HepG2 (cell line): ENCODE measurements around the gene SUPT4H1. TPM values are rescaled to one million over a fixed set of nuclear protein-coding genes. Genes with fewer than 3 reads are reported as not detected.

ENCODE experiments used
- BORCS8-MEF2B ChIP-seq: sonication (generic); formaldehyde crosslinking; IDR thresholded peaks from 2 replicates; pipeline ENCODE4 v1.8.0; 2022; ENCODE audit warnings: mild to moderate bottlenecking, missing genetic modification reagents
- CEBPB ChIP-seq: IDR thresholded peaks from 2 replicates; pipeline ENCODE4 v1.6.1; 2011; ENCODE audit warnings: low read depth, low read length, improper control_type of control experiment, borderline replicate concordance
- EED ChIP-seq: sonication (generic); formaldehyde crosslinking; IDR thresholded peaks from 2 replicates; pipeline ENCODE4 v1.5.0; 2020; ENCODE audit warnings: mild to moderate bottlenecking, missing genetic modification reagents
- MAFG ChIP-seq: sonication (generic); formaldehyde crosslinking; IDR thresholded peaks from 2 replicates; pipeline ENCODE4 v1.5.1; 2020; ENCODE audit warnings: mild to moderate bottlenecking, missing genetic modification reagents
- MBD4 ChIP-seq: IDR thresholded peaks from 2 replicates; pipeline ENCODE4 v1.6.1; 2012; ENCODE audit warnings: low read length, inconsistent platforms, borderline replicate concordance
- RBM22 ChIP-seq: fragments of 200-400 bp; formaldehyde crosslinking; optimal IDR thresholded peaks from 2 replicates; pipeline ENCODE3; 2017; ENCODE audit warnings: mild to moderate bottlenecking, low read length, moderate library complexity
- TARDBP ChIP-seq: sonication (generic); formaldehyde crosslinking; IDR thresholded peaks from 2 replicates; pipeline ENCODE4 v1.8.0; 2022; ENCODE audit warnings: mild to moderate bottlenecking, missing genetic modification reagents
- TGIF2 ChIP-seq: IDR thresholded peaks from 2 replicates; pipeline ENCODE4 v1.6.1; 2016; ENCODE audit warnings: control low read depth, missing compliant biosample characterization
- ZNF616 ChIP-seq: sonication (generic); formaldehyde crosslinking; IDR thresholded peaks from 2 replicates; pipeline ENCODE4 v1.5.0; 2020; ENCODE audit warnings: low read depth, mild to moderate bottlenecking, missing genetic modification reagents
- polyA plus RNA-seq, 8 experiments: library from polyadenylated mRNA; depleted of rRNA in 3 of 8; stranded (reverse) in 7 of 8; unstranded in 1 of 8; fragments of >200 nt; fragmentation: Illumina TruSeq in 4 of 8; extraction: Trizol in 4 of 8; gene quantifications; 2 replicates each; pipeline versions ENCODE4 v1.2.1 to v1.2.3, GENCODE V29; 2011 to 2016; ENCODE audit warnings: low read depth in 4 of 8, missing spikeins in 1 of 8, mixed read lengths in 1 of 8; ENCODE audit not compliant: insufficient read depth in 1 of 8
- total RNA-seq, 5 experiments: library from RNA; depleted of rRNA; stranded (reverse); fragments of >200 nt; fragmentation: Illumina TruSeq; extraction: Trizol; gene quantifications; 2 replicates each; pipeline ENCODE4 v1.2.3, GENCODE V29; 2016; ENCODE audit warnings: low read depth in 1 of 5
- TF ChIP-seq, protein P1 (sequence below): sonication (generic); formaldehyde crosslinking; IDR thresholded peaks from 2 replicates; pipeline ENCODE4 v1.4.0; 2020; ENCODE audit warnings: mild to moderate bottlenecking, missing genetic modification reagents
- TF ChIP-seq, protein P2 (sequence below): IDR thresholded peaks from 2 replicates; pipeline ENCODE4 v1.4.0; 2020; ENCODE audit warnings: mild to moderate bottlenecking, missing genetic modification reagents
- TF ChIP-seq, protein P3 (sequence below): sonication (generic); formaldehyde crosslinking; IDR thresholded peaks from 2 replicates; pipeline ENCODE4 v1.8.0; 2023; ENCODE audit warnings: mild to moderate bottlenecking, missing genetic modification reagents
- TF ChIP-seq, protein P4 (sequence below): sonication (generic); formaldehyde crosslinking; IDR thresholded peaks from 2 replicates; pipeline ENCODE4 v1.4.0; 2020; ENCODE audit warnings: missing genetic modification reagents

Gene SUPT4H1
- total and polyA plus RNA-seq, 2 of the 13 experiments (the other 11 are each of a cell fraction or from before 2014, with no cell fraction given), result 155 to 244 TPM

DNA sequence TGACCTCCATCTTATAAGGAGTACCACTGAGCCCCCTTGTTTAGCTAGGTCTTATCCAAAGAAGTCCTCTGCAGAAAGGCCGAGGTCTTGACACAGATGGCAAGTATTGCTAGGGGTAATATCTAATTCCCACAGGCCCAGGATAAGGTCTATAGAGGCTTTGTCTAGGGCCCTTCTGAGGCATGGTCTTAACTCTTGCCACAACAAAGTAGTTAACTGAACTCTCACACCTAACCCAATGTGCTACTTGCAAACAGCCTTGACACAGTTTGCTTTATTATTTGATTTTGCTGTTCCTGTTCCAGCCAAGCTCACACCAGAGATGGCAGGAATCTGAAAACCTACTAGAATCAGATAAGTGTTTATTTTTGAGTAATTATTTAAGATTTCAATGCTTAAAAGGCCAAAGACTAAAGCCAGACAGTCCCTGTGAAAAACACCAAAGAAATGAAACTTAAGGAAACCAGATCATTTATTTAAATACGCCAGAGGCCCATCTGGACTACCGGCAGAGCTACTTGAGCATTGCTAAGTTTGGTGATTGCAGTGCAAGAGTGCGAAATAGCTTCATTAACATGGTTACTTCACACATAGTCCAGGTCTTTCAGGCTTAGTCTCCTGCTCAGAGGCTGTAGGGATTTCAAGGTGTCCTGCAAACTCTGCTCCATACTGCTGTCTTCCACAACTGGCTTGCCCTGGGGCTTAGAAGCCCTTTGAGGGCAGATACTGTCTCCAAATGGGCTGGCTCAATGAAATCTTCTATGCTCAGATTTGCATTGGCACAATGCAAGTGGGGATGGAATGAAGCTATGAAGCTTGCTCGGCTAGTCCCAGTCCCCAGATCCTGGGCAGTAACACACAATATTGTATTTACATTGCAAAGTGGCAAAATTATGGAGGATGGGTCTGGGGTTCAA is 28.5 kb upstream of the SUPT4H1 start (continued):
- TF ChIP-seq TARDBP (CRISPR knock-in tag) (peak; percentile 61; the same call in 1 of the 2 replicates), MBD4 (0 out of 2 replicates have a peak, but pooled peaks have one; percentile 14), EED (no peak), BORCS8-MEF2B (CRISPR knock-in tag) (no peak), CEBPB (no peak), ZNF616 (no peak), MAFG (CRISPR knock-in tag) (no peak), TGIF2 (0 out of 2 replicates have a peak, but pooled peaks have one; percentile 45), RBM22 (peak; percentile 69)
- TF ChIP-seq, protein P1, sequence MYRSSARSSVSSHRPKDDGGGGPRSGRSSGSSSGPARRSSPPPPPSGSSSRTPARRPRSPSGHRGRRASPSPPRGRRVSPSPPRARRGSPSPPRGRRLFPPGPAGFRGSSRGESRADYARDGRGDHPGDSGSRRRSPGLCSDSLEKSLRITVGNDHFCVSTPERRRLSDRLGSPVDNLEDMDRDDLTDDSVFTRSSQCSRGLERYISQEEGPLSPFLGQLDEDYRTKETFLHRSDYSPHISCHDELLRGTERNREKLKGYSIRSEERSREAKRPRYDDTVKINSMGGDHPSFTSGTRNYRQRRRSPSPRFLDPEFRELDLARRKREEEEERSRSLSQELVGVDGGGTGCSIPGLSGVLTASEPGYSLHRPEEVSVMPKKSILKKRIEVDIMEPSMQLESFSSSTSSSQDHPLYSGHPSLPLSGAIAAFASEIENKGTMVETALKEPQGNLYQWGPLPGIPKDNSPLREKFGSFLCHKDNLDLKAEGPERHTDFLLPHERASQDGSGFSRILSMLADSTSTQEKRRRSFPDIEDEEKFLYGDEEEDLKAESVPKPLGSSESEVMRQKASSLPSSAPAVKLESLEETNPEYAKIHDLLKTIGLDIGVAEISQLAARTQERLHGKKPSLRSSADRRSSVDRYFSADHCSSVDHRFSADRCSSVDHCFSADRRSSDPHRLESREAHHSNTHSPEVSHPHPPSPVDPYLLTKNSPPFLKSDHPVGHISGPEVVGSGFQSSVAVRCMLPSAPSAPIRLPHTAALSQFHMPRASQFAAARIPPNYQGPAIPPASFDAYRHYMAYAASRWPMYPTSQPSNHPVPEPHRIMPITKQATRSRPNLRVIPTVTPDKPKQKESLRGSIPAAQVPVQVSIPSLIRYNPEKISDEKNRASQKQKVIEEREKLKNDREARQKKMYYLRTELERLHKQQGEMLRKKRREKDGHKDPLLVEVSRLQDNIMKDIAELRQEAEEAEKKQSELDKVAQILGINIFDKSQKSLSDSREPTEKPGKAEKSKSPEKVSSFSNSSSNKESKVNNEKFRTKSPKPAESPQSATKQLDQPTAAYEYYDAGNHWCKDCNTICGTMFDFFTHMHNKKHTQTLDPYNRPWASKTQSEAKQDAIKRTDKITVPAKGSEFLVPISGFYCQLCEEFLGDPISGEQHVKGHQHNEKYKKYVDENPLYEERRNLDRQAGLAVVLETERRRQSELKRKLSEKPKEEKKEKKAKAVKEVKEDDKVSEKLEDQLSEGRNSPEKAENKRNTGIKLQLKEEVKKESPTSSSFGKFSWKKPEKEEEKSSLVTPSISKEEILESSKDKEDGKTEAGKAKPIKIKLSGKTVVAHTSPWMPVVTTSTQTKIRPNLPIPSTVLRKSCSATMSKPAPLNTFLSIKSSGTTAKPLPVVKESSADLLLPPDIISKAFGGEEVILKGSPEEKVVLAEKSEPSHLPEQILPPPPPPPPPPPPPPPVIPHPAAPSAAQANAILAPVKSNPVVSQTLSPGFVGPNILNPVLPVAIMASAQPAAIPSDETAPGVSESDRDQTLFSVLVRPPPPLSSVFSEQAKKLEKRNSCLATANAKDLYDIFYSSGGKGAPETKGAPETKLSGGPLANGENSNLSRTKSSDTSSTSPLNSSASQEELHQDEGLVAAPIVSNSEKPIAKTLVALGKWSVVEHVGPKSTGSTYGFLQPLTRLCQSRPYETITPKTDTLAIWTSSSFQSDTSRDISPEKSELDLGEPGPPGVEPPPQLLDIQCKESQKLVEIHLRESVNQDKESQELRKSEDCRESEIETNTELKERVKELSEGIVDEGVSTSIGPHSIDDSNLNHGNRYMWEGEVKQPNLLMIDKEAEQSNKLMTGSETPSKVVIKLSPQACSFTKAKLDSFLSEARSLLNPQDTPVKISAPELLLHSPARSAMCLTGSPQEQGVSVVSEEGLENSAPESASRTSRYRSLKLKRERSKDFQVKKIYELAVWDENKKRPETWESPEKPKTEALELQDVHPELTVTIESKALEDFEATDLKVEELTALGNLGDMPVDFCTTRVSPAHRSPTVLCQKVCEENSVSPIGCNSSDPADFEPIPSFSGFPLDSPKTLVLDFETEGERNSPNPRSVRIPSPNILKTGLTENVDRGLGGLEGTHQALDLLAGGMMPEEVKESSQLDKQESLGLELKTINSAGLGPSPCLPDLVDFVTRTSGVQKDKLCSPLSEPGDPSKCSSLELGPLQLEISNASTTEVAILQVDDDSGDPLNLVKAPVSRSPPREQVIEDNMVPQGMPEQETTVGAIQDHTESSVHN (CRISPR knock-in tag), result no peak
- TF ChIP-seq, protein P2, sequence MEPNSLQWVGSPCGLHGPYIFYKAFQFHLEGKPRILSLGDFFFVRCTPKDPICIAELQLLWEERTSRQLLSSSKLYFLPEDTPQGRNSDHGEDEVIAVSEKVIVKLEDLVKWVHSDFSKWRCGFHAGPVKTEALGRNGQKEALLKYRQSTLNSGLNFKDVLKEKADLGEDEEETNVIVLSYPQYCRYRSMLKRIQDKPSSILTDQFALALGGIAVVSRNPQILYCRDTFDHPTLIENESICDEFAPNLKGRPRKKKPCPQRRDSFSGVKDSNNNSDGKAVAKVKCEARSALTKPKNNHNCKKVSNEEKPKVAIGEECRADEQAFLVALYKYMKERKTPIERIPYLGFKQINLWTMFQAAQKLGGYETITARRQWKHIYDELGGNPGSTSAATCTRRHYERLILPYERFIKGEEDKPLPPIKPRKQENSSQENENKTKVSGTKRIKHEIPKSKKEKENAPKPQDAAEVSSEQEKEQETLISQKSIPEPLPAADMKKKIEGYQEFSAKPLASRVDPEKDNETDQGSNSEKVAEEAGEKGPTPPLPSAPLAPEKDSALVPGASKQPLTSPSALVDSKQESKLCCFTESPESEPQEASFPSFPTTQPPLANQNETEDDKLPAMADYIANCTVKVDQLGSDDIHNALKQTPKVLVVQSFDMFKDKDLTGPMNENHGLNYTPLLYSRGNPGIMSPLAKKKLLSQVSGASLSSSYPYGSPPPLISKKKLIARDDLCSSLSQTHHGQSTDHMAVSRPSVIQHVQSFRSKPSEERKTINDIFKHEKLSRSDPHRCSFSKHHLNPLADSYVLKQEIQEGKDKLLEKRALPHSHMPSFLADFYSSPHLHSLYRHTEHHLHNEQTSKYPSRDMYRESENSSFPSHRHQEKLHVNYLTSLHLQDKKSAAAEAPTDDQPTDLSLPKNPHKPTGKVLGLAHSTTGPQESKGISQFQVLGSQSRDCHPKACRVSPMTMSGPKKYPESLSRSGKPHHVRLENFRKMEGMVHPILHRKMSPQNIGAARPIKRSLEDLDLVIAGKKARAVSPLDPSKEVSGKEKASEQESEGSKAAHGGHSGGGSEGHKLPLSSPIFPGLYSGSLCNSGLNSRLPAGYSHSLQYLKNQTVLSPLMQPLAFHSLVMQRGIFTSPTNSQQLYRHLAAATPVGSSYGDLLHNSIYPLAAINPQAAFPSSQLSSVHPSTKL (CRISPR knock-in tag), result 0 out of 2 replicates have a peak, but pooled peaks have one; percentile 6
- TF ChIP-seq, protein P3, sequence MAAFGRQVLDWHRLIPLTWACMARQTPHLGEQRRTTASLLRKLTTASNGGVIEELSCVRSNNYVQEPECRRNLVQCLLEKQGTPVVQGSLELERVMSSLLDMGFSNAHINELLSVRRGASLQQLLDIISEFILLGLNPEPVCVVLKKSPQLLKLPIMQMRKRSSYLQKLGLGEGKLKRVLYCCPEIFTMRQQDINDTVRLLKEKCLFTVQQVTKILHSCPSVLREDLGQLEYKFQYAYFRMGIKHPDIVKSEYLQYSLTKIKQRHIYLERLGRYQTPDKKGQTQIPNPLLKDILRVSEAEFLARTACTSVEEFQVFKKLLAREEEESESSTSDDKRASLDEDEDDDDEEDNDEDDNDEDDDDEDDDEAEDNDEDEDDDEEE (CRISPR knock-in tag), result no peak
- TF ChIP-seq, protein P4, sequence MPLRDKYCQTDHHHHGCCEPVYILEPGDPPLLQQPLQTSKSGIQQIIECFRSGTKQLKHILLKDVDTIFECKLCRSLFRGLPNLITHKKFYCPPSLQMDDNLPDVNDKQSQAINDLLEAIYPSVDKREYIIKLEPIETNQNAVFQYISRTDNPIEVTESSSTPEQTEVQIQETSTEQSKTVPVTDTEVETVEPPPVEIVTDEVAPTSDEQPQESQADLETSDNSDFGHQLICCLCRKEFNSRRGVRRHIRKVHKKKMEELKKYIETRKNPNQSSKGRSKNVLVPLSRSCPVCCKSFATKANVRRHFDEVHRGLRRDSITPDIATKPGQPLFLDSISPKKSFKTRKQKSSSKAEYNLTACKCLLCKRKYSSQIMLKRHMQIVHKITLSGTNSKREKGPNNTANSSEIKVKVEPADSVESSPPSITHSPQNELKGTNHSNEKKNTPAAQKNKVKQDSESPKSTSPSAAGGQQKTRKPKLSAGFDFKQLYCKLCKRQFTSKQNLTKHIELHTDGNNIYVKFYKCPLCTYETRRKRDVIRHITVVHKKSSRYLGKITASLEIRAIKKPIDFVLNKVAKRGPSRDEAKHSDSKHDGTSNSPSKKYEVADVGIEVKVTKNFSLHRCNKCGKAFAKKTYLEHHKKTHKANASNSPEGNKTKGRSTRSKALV (CRISPR knock-in tag), result no peak
